K562 (cell line): ENCODE data around the gene SLC13A3.

Source experiments
- CBX3 ChIP-seq, 2 experiments: IDR thresholded peaks; 1 replicate in 1 of 2; 2 replicates in 1 of 2; pipeline ENCODE4 v1.6.1; 2012; ENCODE audit warnings: inconsistent platforms in 2 of 2, low read length in 2 of 2, borderline replicate concordance in 1 of 2, control low read depth in 1 of 2
- CCAR2 ChIP-seq: fragments of 200-400 bp; formaldehyde crosslinking; IDR thresholded peaks from 2 replicates; pipeline ENCODE4 v1.6.1; 2017; ENCODE audit warnings: mild to moderate bottlenecking, low read depth, low read length
- CGGBP1 ChIP-seq: fragments of 250-450 bp; sonication (Bioruptor Pico); IDR thresholded peaks from 2 replicates; pipeline ENCODE4 v1.9.0; 2021; ENCODE audit warnings: mild to moderate bottlenecking
- CHD2 ChIP-seq: IDR thresholded peaks from 2 replicates; pipeline ENCODE4 v1.6.1; 2011; ENCODE audit warnings: low read depth, low read length
- CTCF ChIP-seq, 3 experiments: IDR thresholded peaks in 2 of 3; conservative IDR thresholded peaks in 1 of 3; 2 replicates each; pipeline ENCODE4 v1.5.1; 2011 to 2012; ENCODE audit warnings: low read length in 3 of 3, mild to moderate bottlenecking in 3 of 3, control low read depth in 2 of 3, improper control_type of control experiment in 1 of 3, inconsistent platforms in 1 of 3, low read depth in 1 of 3, mixed read lengths in 1 of 3, moderate library complexity in 1 of 3; ENCODE audit not compliant: insufficient read depth in 2 of 3
- FOXK2 ChIP-seq, 2 experiments: fragments of 450-650 bp; IDR thresholded peaks in 1 of 2; conservative IDR thresholded peaks in 1 of 2; 2 replicates each; pipeline ENCODE4 v1.6.1; 2016; ENCODE audit warnings: low read depth in 2 of 2, mild to moderate bottlenecking in 1 of 2
- NFIC ChIP-seq: fragments of 450-650 bp; IDR thresholded peaks from 2 replicates; pipeline ENCODE4 v1.6.1; 2017; ENCODE audit warnings: mild to moderate bottlenecking, inconsistent platforms
- STAT6 ChIP-seq: sonication (generic); formaldehyde crosslinking; IDR thresholded peaks from 2 replicates; pipeline ENCODE4 v1.8.1; 2023; ENCODE audit warnings: mild to moderate bottlenecking, missing genetic modification reagents
- ZBTB8A ChIP-seq: fragments of 450-650 bp; IDR thresholded peaks from 2 replicates; pipeline ENCODE4 v1.6.1; 2018; ENCODE audit warnings: mild to moderate bottlenecking, moderate library complexity; ENCODE audit not compliant: partially characterized antibody
- ZNF133 ChIP-seq: fragments of 250-450 bp; sonication (Bioruptor Pico); IDR thresholded peaks from 2 replicates; pipeline ENCODE4 v1.4.0; 2020; ENCODE audit warnings: mild to moderate bottlenecking
- ZNF316 ChIP-seq: fragments of 450-650 bp; IDR thresholded peaks from 2 replicates; pipeline ENCODE4 v1.6.1; 2016
- ZNF830 ChIP-seq: fragments of 250-450 bp; sonication (Bioruptor Pico); IDR thresholded peaks from 2 replicates; pipeline ENCODE4 v1.5.0; 2021; ENCODE audit warnings: mild to moderate bottlenecking

GRCh38 chr20:46547995-46548394, 103.3 kb downstream of the SLC13A3 start:
- TF ChIP-seq CCAR2 (no peak), STAT6 (CRISPR knock-in tag) (no peak), ZNF830 (CRISPR knock-in tag) (no peak), NFIC (no peak), CTCF (IDR thresholded peaks at IDR 0.05 in 2 of 3, conservative IDR thresholded peaks at IDR 0.05 in 1 of 3; ENCODE audit: insufficient read depth in 2 of 3, low read depth in 1 of 3, low read length in 3 of 3) (no peak), ZNF316 (no peak), CGGBP1 (CRISPR knock-in tag) (no peak), FOXK2 (conservative IDR thresholded peaks at IDR 0.05 in 1 of 2, IDR thresholded peaks at IDR 0.05 in 1 of 2; ENCODE audit: low read depth in 2 of 2) (no peak), ZNF133 (CRISPR knock-in tag) (no peak), CBX3 (IDR thresholded peaks at IDR 0.05; ENCODE audit: borderline replicate concordance in 1 of 2, low read length in 2 of 2) (no peak), ZBTB8A (no peak), CHD2 (no peak)
